Liver (tissue), 9 donors: Measurements from ENCODE around the gene TESK2. TPM values are rescaled to one million over a fixed set of nuclear protein-coding genes. Genes with fewer than 3 reads are reported as not detected.

ENCODE experiments used
- DNase-seq: peaks from one replicate; pipeline ENCODE4 v3.0.0-alpha.2; 2017; ENCODE audit warnings: low spot score
- H3K27ac ChIP-seq, 2 donors: one replicate each; pipeline ENCODE4 v1.7.0; 2013; ENCODE audit warnings: inconsistent platforms in 2 of 2, low read length in 2 of 2, control low read depth in 1 of 2, low read depth in 1 of 2, mild to moderate bottlenecking in 1 of 2
- H3K27me3 ChIP-seq, 4 donors: one replicate each; pipeline versions ENCODE4 v1.6.1 to v1.7.0; 2013; ENCODE audit warnings: low read length in 3 of 4, inconsistent platforms in 1 of 4, mild to moderate bottlenecking in 1 of 4, moderate library complexity in 1 of 4; ENCODE audit not compliant: control insufficient read depth in 4 of 4, insufficient read depth in 4 of 4
- H3K36me3 ChIP-seq, 4 donors: one replicate each; pipeline versions ENCODE4 v1.6.1 to v1.7.0; 2013; ENCODE audit warnings: low read length in 3 of 4, mild to moderate bottlenecking in 3 of 4, low read depth in 1 of 4, moderate library complexity in 1 of 4; ENCODE audit not compliant: control insufficient read depth in 4 of 4, insufficient read depth in 3 of 4
- H3K4me1 ChIP-seq, 4 donors: one replicate each; pipeline versions ENCODE4 v1.6.1 to v1.7.0; 2013; ENCODE audit warnings: low read length in 3 of 4, mild to moderate bottlenecking in 3 of 4, moderate library complexity in 1 of 4; ENCODE audit not compliant: control insufficient read depth in 4 of 4, insufficient read depth in 4 of 4
- H3K4me3 ChIP-seq, 3 donors: one replicate each; pipeline versions ENCODE4 v1.6.1 to v1.7.0; 2013; ENCODE audit warnings: low read length in 3 of 3, control low read depth in 1 of 3, low read depth in 1 of 3, mild to moderate bottlenecking in 1 of 3
- H3K9ac ChIP-seq, 2 donors: one replicate each; pipeline ENCODE4 v1.7.0; 2013; ENCODE audit warnings: low read length in 2 of 2, mild to moderate bottlenecking in 2 of 2, moderate library complexity in 2 of 2, control low read depth in 1 of 2, low read depth in 1 of 2
- H3K9me3 ChIP-seq, 4 donors: one replicate each; pipeline versions ENCODE4 v1.6.1 to v1.7.0; 2013; ENCODE audit warnings: low read length in 3 of 4; ENCODE audit not compliant: control insufficient read depth in 4 of 4
- EGR1 ChIP-seq, 2 donors: IDR thresholded peaks; 2 replicates each; pipeline ENCODE4 v1.6.1; 2016 to 2018; ENCODE audit warnings: antibody characterized with exemption in 2 of 2, low read depth in 2 of 2
- FOXA1 ChIP-seq: IDR thresholded peaks from 2 replicates; pipeline ENCODE4 v1.6.1; 2016; ENCODE audit warnings: antibody characterized with exemption
- FOXA2 ChIP-seq: IDR thresholded peaks from 2 replicates; pipeline ENCODE4 v1.6.1; 2016; ENCODE audit warnings: antibody characterized with exemption
- GABPA ChIP-seq, 2 donors: IDR thresholded peaks in 1 of 2; conservative IDR thresholded peaks in 1 of 2; 2 replicates each; pipeline ENCODE4 v1.6.1; 2016; ENCODE audit warnings: antibody characterized with exemption in 2 of 2, mild to moderate bottlenecking in 1 of 2, moderate library complexity in 1 of 2
- HNF4A ChIP-seq, 2 donors: conservative IDR thresholded peaks; 2 replicates each; pipeline ENCODE4 v1.6.1; 2016; ENCODE audit warnings: antibody characterized with exemption in 2 of 2, mild to moderate bottlenecking in 2 of 2
- HNF4G ChIP-seq: IDR thresholded peaks from 2 replicates; pipeline ENCODE4 v1.6.1; 2016; ENCODE audit warnings: antibody characterized with exemption
- JUND ChIP-seq, 2 donors: IDR thresholded peaks; 2 replicates each; pipeline ENCODE4 v1.6.1; 2016; ENCODE audit warnings: antibody characterized with exemption in 2 of 2
- NR2F2 ChIP-seq: IDR thresholded peaks from 2 replicates; pipeline ENCODE4 v1.6.1; 2016; ENCODE audit warnings: antibody characterized with exemption
- RAD21 ChIP-seq, 2 donors: IDR thresholded peaks; 2 replicates each; pipeline ENCODE4 v1.6.1; 2016; ENCODE audit warnings: antibody characterized with exemption in 2 of 2, mild to moderate bottlenecking in 2 of 2
- RXRA ChIP-seq, 2 donors: IDR thresholded peaks; 2 replicates each; pipeline ENCODE4 v1.6.1; 2017 to 2018; ENCODE audit warnings: antibody characterized with exemption in 2 of 2, mild to moderate bottlenecking in 1 of 2
- SP1 ChIP-seq: IDR thresholded peaks from 2 replicates; pipeline ENCODE4 v1.6.1; 2018; ENCODE audit warnings: antibody characterized with exemption, mild to moderate bottlenecking
- TAF1 ChIP-seq: conservative IDR thresholded peaks from 2 replicates; pipeline ENCODE4 v1.6.1; 2016; ENCODE audit warnings: antibody characterized with exemption, mild to moderate bottlenecking
- YY1 ChIP-seq: IDR thresholded peaks from 2 replicates; pipeline ENCODE4 v1.6.1; 2016; ENCODE audit warnings: antibody characterized with exemption, mild to moderate bottlenecking
- WGBS: extraction: QIAGEN DNeasy Blood & Tissue Kit; methylation state at CpG from one replicate; pipeline ENCODE4 v1.1.7; 2013; 5-methylcytosine and 5-hydroxymethylcytosine counted together
- polyA plus RNA-seq, 2 donors: library from polyadenylated mRNA; stranded (reverse) in 1 of 2; unstranded in 1 of 2; fragments of 200-250 nt in 1 of 2; fragments of >200 nt in 1 of 2; fragmentation: Nextera tagmentation in 1 of 2; extraction: Ambion mirVana in 1 of 2; gene quantifications; one replicate each; pipeline versions ENCODE4 v1.2.1 to v1.2.3, GENCODE V29; 2013 to 2015
- total RNA-seq, 2 donors: library from RNA; depleted of rRNA; stranded (reverse); fragments of >200 nt; gene quantifications; one replicate each; pipeline ENCODE4 v1.2.3, GENCODE V29; 2014
- TF ChIP-seq, protein P1 (sequence below): IDR thresholded peaks from 2 replicates; pipeline ENCODE4 v1.6.1; 2016; ENCODE audit warnings: antibody characterized with exemption, mild to moderate bottlenecking
- TF ChIP-seq, protein P2 (sequence below): fragments of 150-350 bp; IDR thresholded peaks from 2 replicates; pipeline ENCODE4 v1.5.1; 2017; ENCODE audit warnings: improper control_type of control experiment, low read depth, low read length; ENCODE audit not compliant: missing input control
- TF ChIP-seq, protein P3 (sequence below): IDR thresholded peaks from 2 replicates; pipeline ENCODE4 v1.6.1; 2016; ENCODE audit warnings: antibody characterized with exemption
- TF ChIP-seq, protein P4 (sequence below): IDR thresholded peaks from 2 replicates; pipeline ENCODE4 v1.6.1; 2016; ENCODE audit warnings: antibody characterized with exemption
- TF ChIP-seq, protein P5 (sequence below): IDR thresholded peaks from 2 replicates; pipeline ENCODE4 v1.6.1; 2016; ENCODE audit warnings: antibody characterized with exemption
- donor health status: healthy.
- donor health status: healthy.
- donor health status: healthy.
- donor health status: healthy.
- donor health status: healthy.

Gene TESK2
- total and polyA plus RNA-seq, 4 donors, result 2.4 to 8.2 (median 5.2) TPM

DNA sequence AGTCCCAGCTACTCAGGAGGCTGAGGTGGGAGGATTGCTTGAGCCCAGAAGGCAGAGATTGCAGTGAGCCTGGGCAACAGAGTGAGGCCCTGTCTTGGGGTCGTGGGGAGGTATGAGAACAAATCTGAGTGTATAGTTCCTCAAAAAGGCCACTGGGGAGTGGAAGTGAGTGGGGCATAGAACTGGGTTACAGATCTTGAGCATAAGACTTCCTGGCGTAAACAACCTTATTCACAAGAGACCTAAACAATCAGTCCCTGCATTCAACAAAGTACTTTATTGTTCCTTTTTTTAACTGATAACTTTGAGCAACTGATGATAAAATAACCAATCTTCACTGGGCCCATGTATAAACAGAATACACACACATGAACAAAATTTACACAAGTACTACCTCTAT lies 78.1 kb downstream of the TESK2 start:
- Histone ChIP-seq H3K4me3 (no peak overlapping the region), H3K27me3 (no peaks in the 10 kb centered on the region), H3K4me1 (peaks cover 0 to 10% (median 2%) of the 10 kb centered on the region in 4 donors), H3K9me3 (no peaks in the 10 kb centered on the region), H3K27ac (no peak overlapping the region), H3K36me3 (no peaks in the 10 kb centered on the region), H3K9ac (no peak overlapping the region)
- TF ChIP-seq RAD21 (IDR thresholded peaks at IDR 0.05) (no peak), SP1 (no peak), TAF1 (no peak), JUND (IDR thresholded peaks at IDR 0.05) (no peak), EGR1 (IDR thresholded peaks at IDR 0.05; ENCODE audit: low read depth in 2 of 2) (no peak), YY1 (no peak), HNF4G (no peak), FOXA2 (no peak), HNF4A (conservative IDR thresholded peaks at IDR 0.05) (no peak), FOXA1 (no peak), NR2F2 (no peak), GABPA (IDR thresholded peaks at IDR 0.05 in 1 of 2, conservative IDR thresholded peaks at IDR 0.05 in 1 of 2) (no peak), RXRA (IDR thresholded peaks at IDR 0.05) (no peak)
- TF ChIP-seq, protein P1, sequence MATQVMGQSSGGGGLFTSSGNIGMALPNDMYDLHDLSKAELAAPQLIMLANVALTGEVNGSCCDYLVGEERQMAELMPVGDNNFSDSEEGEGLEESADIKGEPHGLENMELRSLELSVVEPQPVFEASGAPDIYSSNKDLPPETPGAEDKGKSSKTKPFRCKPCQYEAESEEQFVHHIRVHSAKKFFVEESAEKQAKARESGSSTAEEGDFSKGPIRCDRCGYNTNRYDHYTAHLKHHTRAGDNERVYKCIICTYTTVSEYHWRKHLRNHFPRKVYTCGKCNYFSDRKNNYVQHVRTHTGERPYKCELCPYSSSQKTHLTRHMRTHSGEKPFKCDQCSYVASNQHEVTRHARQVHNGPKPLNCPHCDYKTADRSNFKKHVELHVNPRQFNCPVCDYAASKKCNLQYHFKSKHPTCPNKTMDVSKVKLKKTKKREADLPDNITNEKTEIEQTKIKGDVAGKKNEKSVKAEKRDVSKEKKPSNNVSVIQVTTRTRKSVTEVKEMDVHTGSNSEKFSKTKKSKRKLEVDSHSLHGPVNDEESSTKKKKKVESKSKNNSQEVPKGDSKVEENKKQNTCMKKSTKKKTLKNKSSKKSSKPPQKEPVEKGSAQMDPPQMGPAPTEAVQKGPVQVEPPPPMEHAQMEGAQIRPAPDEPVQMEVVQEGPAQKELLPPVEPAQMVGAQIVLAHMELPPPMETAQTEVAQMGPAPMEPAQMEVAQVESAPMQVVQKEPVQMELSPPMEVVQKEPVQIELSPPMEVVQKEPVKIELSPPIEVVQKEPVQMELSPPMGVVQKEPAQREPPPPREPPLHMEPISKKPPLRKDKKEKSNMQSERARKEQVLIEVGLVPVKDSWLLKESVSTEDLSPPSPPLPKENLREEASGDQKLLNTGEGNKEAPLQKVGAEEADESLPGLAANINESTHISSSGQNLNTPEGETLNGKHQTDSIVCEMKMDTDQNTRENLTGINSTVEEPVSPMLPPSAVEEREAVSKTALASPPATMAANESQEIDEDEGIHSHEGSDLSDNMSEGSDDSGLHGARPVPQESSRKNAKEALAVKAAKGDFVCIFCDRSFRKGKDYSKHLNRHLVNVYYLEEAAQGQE, result no peak
- TF ChIP-seq, protein P2, sequence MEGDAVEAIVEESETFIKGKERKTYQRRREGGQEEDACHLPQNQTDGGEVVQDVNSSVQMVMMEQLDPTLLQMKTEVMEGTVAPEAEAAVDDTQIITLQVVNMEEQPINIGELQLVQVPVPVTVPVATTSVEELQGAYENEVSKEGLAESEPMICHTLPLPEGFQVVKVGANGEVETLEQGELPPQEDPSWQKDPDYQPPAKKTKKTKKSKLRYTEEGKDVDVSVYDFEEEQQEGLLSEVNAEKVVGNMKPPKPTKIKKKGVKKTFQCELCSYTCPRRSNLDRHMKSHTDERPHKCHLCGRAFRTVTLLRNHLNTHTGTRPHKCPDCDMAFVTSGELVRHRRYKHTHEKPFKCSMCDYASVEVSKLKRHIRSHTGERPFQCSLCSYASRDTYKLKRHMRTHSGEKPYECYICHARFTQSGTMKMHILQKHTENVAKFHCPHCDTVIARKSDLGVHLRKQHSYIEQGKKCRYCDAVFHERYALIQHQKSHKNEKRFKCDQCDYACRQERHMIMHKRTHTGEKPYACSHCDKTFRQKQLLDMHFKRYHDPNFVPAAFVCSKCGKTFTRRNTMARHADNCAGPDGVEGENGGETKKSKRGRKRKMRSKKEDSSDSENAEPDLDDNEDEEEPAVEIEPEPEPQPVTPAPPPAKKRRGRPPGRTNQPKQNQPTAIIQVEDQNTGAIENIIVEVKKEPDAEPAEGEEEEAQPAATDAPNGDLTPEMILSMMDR, result no peak
- TF ChIP-seq, protein P3, sequence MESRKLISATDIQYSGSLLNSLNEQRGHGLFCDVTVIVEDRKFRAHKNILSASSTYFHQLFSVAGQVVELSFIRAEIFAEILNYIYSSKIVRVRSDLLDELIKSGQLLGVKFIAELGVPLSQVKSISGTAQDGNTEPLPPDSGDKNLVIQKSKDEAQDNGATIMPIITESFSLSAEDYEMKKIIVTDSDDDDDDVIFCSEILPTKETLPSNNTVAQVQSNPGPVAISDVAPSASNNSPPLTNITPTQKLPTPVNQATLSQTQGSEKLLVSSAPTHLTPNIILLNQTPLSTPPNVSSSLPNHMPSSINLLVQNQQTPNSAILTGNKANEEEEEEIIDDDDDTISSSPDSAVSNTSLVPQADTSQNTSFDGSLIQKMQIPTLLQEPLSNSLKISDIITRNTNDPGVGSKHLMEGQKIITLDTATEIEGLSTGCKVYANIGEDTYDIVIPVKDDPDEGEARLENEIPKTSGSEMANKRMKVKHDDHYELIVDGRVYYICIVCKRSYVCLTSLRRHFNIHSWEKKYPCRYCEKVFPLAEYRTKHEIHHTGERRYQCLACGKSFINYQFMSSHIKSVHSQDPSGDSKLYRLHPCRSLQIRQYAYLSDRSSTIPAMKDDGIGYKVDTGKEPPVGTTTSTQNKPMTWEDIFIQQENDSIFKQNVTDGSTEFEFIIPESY, result no peak
- TF ChIP-seq, protein P4, sequence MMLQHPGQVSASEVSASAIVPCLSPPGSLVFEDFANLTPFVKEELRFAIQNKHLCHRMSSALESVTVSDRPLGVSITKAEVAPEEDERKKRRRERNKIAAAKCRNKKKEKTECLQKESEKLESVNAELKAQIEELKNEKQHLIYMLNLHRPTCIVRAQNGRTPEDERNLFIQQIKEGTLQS, result no peak
- TF ChIP-seq, protein P5, sequence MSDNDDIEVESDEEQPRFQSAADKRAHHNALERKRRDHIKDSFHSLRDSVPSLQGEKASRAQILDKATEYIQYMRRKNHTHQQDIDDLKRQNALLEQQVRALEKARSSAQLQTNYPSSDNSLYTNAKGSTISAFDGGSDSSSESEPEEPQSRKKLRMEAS, result no peak
- DNase-seq, result no peak
- WGBS, result 85% methylated on average over 2 of the region's 2 CpGs
